GM23338 (cell line): ENCODE measurements around the gene DCLRE1C. TPM values are rescaled to one million over a fixed set of nuclear protein-coding genes. Genes with fewer than 3 reads are reported as not detected.

Experiments
- ATAC-seq: fragments of 200-7000 bp; cut with Tn5 transposase; 3 replicates; pipeline ENCODE4 v1.9.1; 2020
- DNase-seq: peaks from one replicate; pipeline ENCODE4 v3.0.0-alpha.2; 2015; ENCODE audit warnings: low spot score
- H2AFZ ChIP-seq: fragments of 200-600 bp; sonication (generic); 2 replicates; pipeline ENCODE4 v1.8.0; 2016; ENCODE audit warnings: antibody characterized with exemption, mild to moderate bottlenecking, moderate library complexity
- H3F3A ChIP-seq: fragments of 200-600 bp; sonication (generic); replicated peaks from 2 replicates; pipeline ENCODE4 v1.8.0; 2017; ENCODE audit warnings: antibody characterized with exemption, mixed run types, low read depth
- H3K27ac ChIP-seq: fragments of 200-600 bp; sonication (generic); 2 replicates; pipeline ENCODE4 v1.6.1; 2016; ENCODE audit warnings: low read depth
- H3K27me3 ChIP-seq: fragments of 200-600 bp; sonication (generic); 2 replicates; pipeline ENCODE4 v1.8.0; 2016; ENCODE audit warnings: mild to moderate bottlenecking, mixed run types, moderate library complexity; ENCODE audit not compliant: insufficient read depth
- H3K36me3 ChIP-seq: fragments of 200-600 bp; sonication (generic); 2 replicates; pipeline ENCODE4 v1.8.0; 2016; ENCODE audit warnings: mild to moderate bottlenecking; ENCODE audit not compliant: insufficient read depth
- H3K4me1 ChIP-seq: fragments of 200-600 bp; sonication (generic); 2 replicates; pipeline ENCODE4 v1.8.0; 2016; ENCODE audit warnings: mild to moderate bottlenecking, moderate library complexity; ENCODE audit not compliant: insufficient read depth
- H3K4me2 ChIP-seq: fragments of 200-600 bp; sonication (generic); 2 replicates; pipeline ENCODE4 v1.7.1; 2017; ENCODE audit warnings: mixed run types
- H3K4me3 ChIP-seq: fragments of 200-600 bp; sonication (generic); 2 replicates; pipeline ENCODE4 v1.6.1; 2016; ENCODE audit warnings: mixed run types
- H3K79me2 ChIP-seq: fragments of 200-600 bp; sonication (generic); replicated peaks from 2 replicates; pipeline ENCODE4 v1.8.0; 2017; ENCODE audit warnings: mild to moderate bottlenecking; ENCODE audit not compliant: insufficient read depth
- H3K9me2 ChIP-seq: fragments of 200-600 bp; sonication (generic); 2 replicates; pipeline ENCODE4 v1.8.0; 2017; ENCODE audit not compliant: insufficient read depth
- H4K20me1 ChIP-seq: fragments of 200-600 bp; sonication (generic); replicated peaks from 2 replicates; pipeline ENCODE4 v1.8.0; 2017; ENCODE audit warnings: mild to moderate bottlenecking; ENCODE audit not compliant: insufficient read depth
- H3K27ac Mint-ChIP-seq: 2 replicates; pipeline ENCODE4 v1.8.0; 2020; ENCODE audit warnings: inconsistent platforms, mild to moderate bottlenecking, moderate library complexity, mixed read lengths
- H3K27me3 Mint-ChIP-seq: 3 replicates; pipeline ENCODE4 v1.8.0; 2022; ENCODE audit warnings: low read depth, mild to moderate bottlenecking, moderate library complexity, mixed read lengths, inconsistent platforms; ENCODE audit not compliant: insufficient read depth, poor library complexity
- H3K36me3 Mint-ChIP-seq: 3 replicates; pipeline ENCODE4 v1.8.0; 2021; ENCODE audit warnings: low read depth, mild to moderate bottlenecking, inconsistent platforms, moderate library complexity, mixed read lengths
- H3K4me1 Mint-ChIP-seq: 3 replicates; pipeline ENCODE4 v1.8.0; 2020; ENCODE audit warnings: mild to moderate bottlenecking, inconsistent platforms, mixed read lengths
- H3K4me3 Mint-ChIP-seq: 3 replicates; pipeline ENCODE4 v1.8.0; 2021; ENCODE audit warnings: moderate library complexity, mild to moderate bottlenecking, inconsistent platforms, mixed read lengths
- H3K9me3 Mint-ChIP-seq: 3 replicates; pipeline ENCODE4 v1.8.0; 2020; ENCODE audit warnings: moderate library complexity, mild to moderate bottlenecking, inconsistent platforms, mixed read lengths
- CREB1 ChIP-seq: fragments of 250-450 bp; sonication (Bioruptor Pico); IDR thresholded peaks from 2 replicates; pipeline ENCODE4 v1.5.0; 2020; ENCODE audit warnings: low read depth, mild to moderate bottlenecking, moderate library complexity
- EZH2phosphoT487 ChIP-seq: fragments of 200-600 bp; sonication (generic); IDR thresholded peaks from one replicate; pipeline ENCODE4 v1.8.1; 2018; ENCODE audit warnings: antibody characterized with exemption; ENCODE audit not compliant: unreplicated experiment
- NANOG ChIP-seq: IDR thresholded peaks from 2 replicates; pipeline ENCODE4 v1.6.1; 2016; ENCODE audit warnings: antibody characterized with exemption, borderline replicate concordance
- POLR2AphosphoS5 ChIP-seq: IDR thresholded peaks from 2 replicates; pipeline ENCODE4 v1.6.1; 2016; ENCODE audit warnings: antibody characterized with exemption, low read depth
- ZNF114 ChIP-seq: fragments of 250-450 bp; sonication (Bioruptor Pico); IDR thresholded peaks from 2 replicates; pipeline ENCODE4 v1.5.0; 2020; ENCODE audit warnings: mild to moderate bottlenecking, moderate library complexity
- ZNF331 ChIP-seq: fragments of 250-450 bp; sonication (Bioruptor Pico); IDR thresholded peaks from 2 replicates; pipeline ENCODE4 v1.5.0; 2020; ENCODE audit warnings: low read depth, mild to moderate bottlenecking, moderate library complexity
- polyA plus RNA-seq: library from polyadenylated mRNA; unstranded; fragments of >200 nt; fragmentation: Nextera tagmentation; extraction: Ambion mirVana; gene quantifications from 2 replicates; pipeline ENCODE4 v1.2.1, GENCODE V29; 2016
- total RNA-seq: library from RNA; depleted of rRNA; stranded (reverse); fragments of >200 nt; shearing (Covaris generic); gene quantifications from 2 replicates; pipeline ENCODE4 v1.2.3, GENCODE V29; 2014
- TF ChIP-seq, protein P1 (sequence below), 2 experiments: fragments of 200-600 bp in 1 of 2; sonication (generic) in 1 of 2; conservative IDR thresholded peaks; 2 replicates each; pipeline versions ENCODE4 v1.5.1 to v1.6.1; 2016 to 2017; ENCODE audit warnings: antibody characterized with exemption in 2 of 2, low read depth in 2 of 2, mild to moderate bottlenecking in 2 of 2, moderate library complexity in 1 of 2
- TF ChIP-seq, protein P2 (sequence below): IDR thresholded peaks from one replicate; pipeline ENCODE4 v1.6.1; 2018; ENCODE audit warnings: antibody characterized with exemption; ENCODE audit not compliant: unreplicated experiment

Gene DCLRE1C
- total and polyA plus RNA-seq, 2 experiments from 2014 or later, result 3.9 to 30.2 TPM

DNA sequence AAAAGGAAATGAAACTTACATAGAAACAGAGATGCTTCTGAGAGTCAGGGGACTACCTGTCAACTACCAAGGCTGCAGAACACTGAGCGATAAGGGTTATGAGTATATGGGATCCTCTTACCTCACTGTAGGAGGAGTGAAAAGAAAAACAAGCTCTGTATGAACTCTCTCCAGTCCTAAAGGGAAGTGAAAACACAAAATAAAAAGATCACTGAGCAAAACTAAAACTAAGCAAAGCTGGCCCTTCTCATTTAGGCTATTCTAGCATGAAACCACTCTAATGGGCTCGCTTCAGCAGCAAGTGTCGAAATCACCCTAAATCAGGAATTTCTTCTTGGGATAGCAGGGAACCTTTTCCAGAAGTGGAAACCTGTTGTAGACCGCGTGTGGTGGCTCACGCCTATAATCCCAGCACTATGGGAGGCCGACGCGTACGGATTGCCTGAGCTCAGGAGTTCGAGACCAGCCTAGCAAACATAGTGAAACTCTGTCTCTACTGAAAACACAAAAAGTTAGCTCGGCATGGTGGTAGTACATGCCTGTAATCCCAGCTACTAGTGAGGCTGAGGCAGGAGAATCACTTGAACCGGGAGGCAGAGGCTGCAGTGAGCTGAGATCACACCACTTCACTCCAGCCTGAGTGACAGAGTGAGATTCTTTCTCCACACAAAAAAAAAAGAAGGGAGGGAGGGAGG is 27.0 kb downstream of the DCLRE1C start:
- Mint-ChIP-seq H3K27ac (no peak overlapping the region), H3K9me3 (no peaks in the 10 kb centered on the region), H3K4me3 (no peak overlapping the region), H3K36me3 (peaks cover 23% of the 10 kb centered on the region), H3K27me3 (no peaks in the 10 kb centered on the region), H3K4me1 (no peaks in the 10 kb centered on the region)
- no peak overlapping the region for H3K27ac ChIP-seq
- H3K36me3 ChIP-seq, result peaks cover 12% of the 10 kb centered on the region; the same call in 1 of the 2 replicates
- H3K4me1 ChIP-seq, result no peaks in the 10 kb centered on the region
- H3K27me3 ChIP-seq, result no peaks in the 10 kb centered on the region
- no peak for DNase-seq
- TF ChIP-seq NANOG, result no peak
- TF ChIP-seq ZNF331, result no peak
- TF ChIP-seq POLR2AphosphoS5, result no peak
- TF ChIP-seq, protein P1, sequence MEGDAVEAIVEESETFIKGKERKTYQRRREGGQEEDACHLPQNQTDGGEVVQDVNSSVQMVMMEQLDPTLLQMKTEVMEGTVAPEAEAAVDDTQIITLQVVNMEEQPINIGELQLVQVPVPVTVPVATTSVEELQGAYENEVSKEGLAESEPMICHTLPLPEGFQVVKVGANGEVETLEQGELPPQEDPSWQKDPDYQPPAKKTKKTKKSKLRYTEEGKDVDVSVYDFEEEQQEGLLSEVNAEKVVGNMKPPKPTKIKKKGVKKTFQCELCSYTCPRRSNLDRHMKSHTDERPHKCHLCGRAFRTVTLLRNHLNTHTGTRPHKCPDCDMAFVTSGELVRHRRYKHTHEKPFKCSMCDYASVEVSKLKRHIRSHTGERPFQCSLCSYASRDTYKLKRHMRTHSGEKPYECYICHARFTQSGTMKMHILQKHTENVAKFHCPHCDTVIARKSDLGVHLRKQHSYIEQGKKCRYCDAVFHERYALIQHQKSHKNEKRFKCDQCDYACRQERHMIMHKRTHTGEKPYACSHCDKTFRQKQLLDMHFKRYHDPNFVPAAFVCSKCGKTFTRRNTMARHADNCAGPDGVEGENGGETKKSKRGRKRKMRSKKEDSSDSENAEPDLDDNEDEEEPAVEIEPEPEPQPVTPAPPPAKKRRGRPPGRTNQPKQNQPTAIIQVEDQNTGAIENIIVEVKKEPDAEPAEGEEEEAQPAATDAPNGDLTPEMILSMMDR (conservative IDR thresholded peaks at IDR 0.05; ENCODE audit: low read depth in 2 of 2), result no peak
- TF ChIP-seq, protein P2, sequence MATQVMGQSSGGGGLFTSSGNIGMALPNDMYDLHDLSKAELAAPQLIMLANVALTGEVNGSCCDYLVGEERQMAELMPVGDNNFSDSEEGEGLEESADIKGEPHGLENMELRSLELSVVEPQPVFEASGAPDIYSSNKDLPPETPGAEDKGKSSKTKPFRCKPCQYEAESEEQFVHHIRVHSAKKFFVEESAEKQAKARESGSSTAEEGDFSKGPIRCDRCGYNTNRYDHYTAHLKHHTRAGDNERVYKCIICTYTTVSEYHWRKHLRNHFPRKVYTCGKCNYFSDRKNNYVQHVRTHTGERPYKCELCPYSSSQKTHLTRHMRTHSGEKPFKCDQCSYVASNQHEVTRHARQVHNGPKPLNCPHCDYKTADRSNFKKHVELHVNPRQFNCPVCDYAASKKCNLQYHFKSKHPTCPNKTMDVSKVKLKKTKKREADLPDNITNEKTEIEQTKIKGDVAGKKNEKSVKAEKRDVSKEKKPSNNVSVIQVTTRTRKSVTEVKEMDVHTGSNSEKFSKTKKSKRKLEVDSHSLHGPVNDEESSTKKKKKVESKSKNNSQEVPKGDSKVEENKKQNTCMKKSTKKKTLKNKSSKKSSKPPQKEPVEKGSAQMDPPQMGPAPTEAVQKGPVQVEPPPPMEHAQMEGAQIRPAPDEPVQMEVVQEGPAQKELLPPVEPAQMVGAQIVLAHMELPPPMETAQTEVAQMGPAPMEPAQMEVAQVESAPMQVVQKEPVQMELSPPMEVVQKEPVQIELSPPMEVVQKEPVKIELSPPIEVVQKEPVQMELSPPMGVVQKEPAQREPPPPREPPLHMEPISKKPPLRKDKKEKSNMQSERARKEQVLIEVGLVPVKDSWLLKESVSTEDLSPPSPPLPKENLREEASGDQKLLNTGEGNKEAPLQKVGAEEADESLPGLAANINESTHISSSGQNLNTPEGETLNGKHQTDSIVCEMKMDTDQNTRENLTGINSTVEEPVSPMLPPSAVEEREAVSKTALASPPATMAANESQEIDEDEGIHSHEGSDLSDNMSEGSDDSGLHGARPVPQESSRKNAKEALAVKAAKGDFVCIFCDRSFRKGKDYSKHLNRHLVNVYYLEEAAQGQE, result no peak
- TF ChIP-seq ZNF114 (CRISPR knock-in tag), result no peak
- TF ChIP-seq EZH2phosphoT487, result no peak
- H2AFZ ChIP-seq, result no peak overlapping the region
- H3F3A ChIP-seq, result no peaks in the 10 kb centered on the region
- no peak for ATAC-seq
- H3K4me3 ChIP-seq, result no peak overlapping the region
- no peak overlapping the region for H3K4me2 ChIP-seq
- H3K9me2 ChIP-seq, result no peaks in the 10 kb centered on the region
- no peaks in the 10 kb centered on the region for H4K20me1 ChIP-seq
- H3K79me2 ChIP-seq, result no peaks in the 10 kb centered on the region

DNA sequence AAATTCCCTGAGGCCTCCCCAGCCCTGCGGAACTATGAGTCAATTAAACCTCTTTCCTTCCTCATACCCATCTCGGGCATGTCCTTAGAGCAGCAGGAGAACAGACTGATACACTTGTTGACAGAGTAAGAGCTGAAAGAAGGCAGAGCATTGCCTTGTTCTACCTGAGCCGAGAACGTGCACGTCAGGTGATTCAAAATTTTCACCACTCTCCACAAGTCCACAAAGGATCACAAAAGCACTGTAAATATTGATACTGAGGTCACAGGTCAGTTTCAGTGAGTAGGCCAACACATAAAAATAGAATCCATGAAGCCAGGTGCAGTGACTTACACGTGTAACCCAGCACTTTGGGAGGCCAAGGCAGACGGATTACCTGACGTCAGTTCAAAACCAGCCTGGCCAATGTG is 27.8 kb downstream of the DCLRE1C start:
- DNase-seq (no peak), ATAC-seq (no peak)
- Mint-ChIP-seq H3K4me3 (no peak overlapping the region), H3K27me3 (no peaks in the 10 kb centered on the region), H3K27ac (no peak overlapping the region), H3K4me1 (no peaks in the 10 kb centered on the region), H3K9me3 (no peaks in the 10 kb centered on the region), H3K36me3 (peaks cover 30% of the 10 kb centered on the region)
- Histone ChIP-seq H3K27me3 (no peaks in the 10 kb centered on the region), H3K4me1 (no peaks in the 10 kb centered on the region), H3K9me2 (no peaks in the 10 kb centered on the region), H3K4me3 (no peak overlapping the region), H3F3A (no peaks in the 10 kb centered on the region), H4K20me1 (no peaks in the 10 kb centered on the region), H2AFZ (no peak overlapping the region), H3K36me3 (peaks cover 12% of the 10 kb centered on the region; the same call in 1 of the 2 replicates), H3K27ac (no peak overlapping the region), H3K79me2 (no peaks in the 10 kb centered on the region), H3K4me2 (no peak overlapping the region)
- TF ChIP-seq CREB1 (no peak), ZNF114 (CRISPR knock-in tag) (no peak), ZNF331 (no peak)
